Stimulated activated CD8-positive, alpha-beta memory T cell treated with anti-CD3 and anti-CD28 coated beads, Interleukin-2, amount 100 ng/mL, for 48 hours (primary cell): ENCODE results near the gene PSME3IP1.

ENCODE experiments used
- DNase-seq, 2 donors: peaks; one replicate each; pipeline ENCODE4 v3.0.0-alpha.2; 2020; ENCODE audit warnings: low read depth in 2 of 2

PSME3IP1 gene

GRCh38 chr16:57145046-57146021 is 40.5 kb downstream of the PSME3IP1 start:
- no peak for DNase-seq

- DNase-seq = no peak
These were observed 41.8 kb downstream of the PSME3IP1 start for GRCh38 chr16:57144027-57144426.

- DNase-seq = no peak
These were observed 42.5 kb downstream of the PSME3IP1 start for GRCh38 chr16:57143149-57143921.

- no peak for DNase-seq
These were observed 43.8 kb downstream of the PSME3IP1 start for GRCh38 chr16:57141822-57142631.

GRCh38 chr16:57140931-57141668 is 44.7 kb downstream of the PSME3IP1 start:
- DNase-seq = no peak

- no peak for DNase-seq
These were observed 47.4 kb downstream of the PSME3IP1 start for GRCh38 chr16:57138281-57138935.

- DNase-seq = no peak
These were observed 48.1 kb downstream of the PSME3IP1 start for GRCh38 chr16:57137566-57138273.

- no peak for DNase-seq
These were observed 48.8 kb downstream of the PSME3IP1 start for GRCh38 chr16:57137043-57137442.

GRCh38 chr16:57134982-57135381 is 50.9 kb downstream of the PSME3IP1 start:
- no peak for DNase-seq

GRCh38 chr16:57133886-57134285 is 52.0 kb downstream of the PSME3IP1 start:
- DNase-seq = no peak

GRCh38 chr16:57133031-57133430 is 52.8 kb downstream of the PSME3IP1 start:
- DNase-seq = no peak

- DNase-seq = no peak
These were observed 53.4 kb downstream of the PSME3IP1 start for GRCh38 chr16:57132470-57132869.

GRCh38 chr16:57131351-57131970 is 54.4 kb downstream of the PSME3IP1 start:
- no peak for DNase-seq

- DNase-seq = no peak
These were observed 54.9 kb downstream of the PSME3IP1 start for GRCh38 chr16:57130950-57131321.

GRCh38 chr16:57128771-57129389 is 57.0 kb downstream of the PSME3IP1 start:
- peak in 1 of 2 donors; percentile 28 for DNase-seq

GRCh38 chr16:57127836-57128235 is 58.0 kb downstream of the PSME3IP1 start:
- no peak for DNase-seq

GRCh38 chr16:57127037-57127763 is 58.6 kb downstream of the PSME3IP1 start:
- DNase-seq = peak in 1 of 2 donors; percentile 13

GRCh38 chr16:57126411-57126810 is 59.4 kb downstream of the PSME3IP1 start:
- no peak for DNase-seq
